Activated CD4-positive, alpha-beta memory T cell treated with anti-CD3 and anti-CD28 coated beads, Interleukin-2, amount 10 ng/mL, durations not matched to agents 7 days and 5 days (primary cell): Measurements from ENCODE around the gene SCUBE1. TPM values are rescaled to one million over a fixed set of nuclear protein-coding genes. Genes with fewer than 3 reads are reported as not detected.
"Not testable (repeated sequence)": the region's sequence is repeated elsewhere in the genome, so short reads cannot be mapped to it uniquely, and the experiment has no call there.

Experiments
- CTCF ChIA-PET: fragments of 350-600 bp; sonication (Branson Sonifier 250); formaldehyde crosslinking; loops from one replicate; lab custom pipeline; 2021; ENCODE audit warnings: antibody characterized with exemption, inconsistent platforms; lab: Charles Lee
- POLR2A ChIA-PET: fragments of 350-600 bp; sonication (Branson Sonifier 250); formaldehyde crosslinking; loops from one replicate; lab custom pipeline; 2021; ENCODE audit warnings: antibody characterized with exemption; lab: Charles Lee
- DNase-seq: peaks from one replicate; pipeline ENCODE4 v3.0.0-alpha.2; 2020
- H3K27ac Mint-ChIP-seq: one replicate; pipeline ENCODE4 v1.8.0; 2021; ENCODE audit warnings: mild to moderate bottlenecking, mixed read lengths
- H3K27me3 Mint-ChIP-seq: one replicate; pipeline ENCODE4 v1.8.0; 2021; ENCODE audit warnings: mixed read lengths
- H3K36me3 Mint-ChIP-seq: one replicate; pipeline ENCODE4 v1.8.0; 2021; ENCODE audit warnings: low read depth, mixed read lengths
- H3K4me1 Mint-ChIP-seq: one replicate; pipeline ENCODE4 v1.8.0; 2021; ENCODE audit warnings: mixed read lengths
- H3K4me3 Mint-ChIP-seq: one replicate; pipeline ENCODE4 v1.8.0; 2021; ENCODE audit warnings: mild to moderate bottlenecking, mixed read lengths
- H3K9me3 Mint-ChIP-seq: one replicate; pipeline ENCODE4 v1.8.0; 2021; ENCODE audit warnings: mixed read lengths
- total RNA-seq, 2 experiments: library from RNA; stranded (reverse); gene quantifications; one replicate each; pipeline ENCODE4 v1.2.3, GENCODE V29; 2021

SCUBE1 gene
- total RNA-seq, 2 experiments from 2014 or later, result 0.15 to 0.20 TPM

- DNase-seq, result no peak
- Mint-ChIP-seq H3K27ac (no peak overlapping the region), H3K36me3 (no peaks in the 10 kb centered on the region), H3K9me3 (no peaks in the 10 kb centered on the region), H3K4me1 (peaks cover 12% of the 10 kb centered on the region), H3K27me3 (no peaks in the 10 kb centered on the region), H3K4me3 (no peak overlapping the region)
- POLR2A ChIA-PET, result no interaction called here
- CTCF ChIA-PET, result interaction anchor here (1.3 kb wide), 1 partner anchor 18 kb away, joined by 3 read pairs; no protein-coding TSS in a partner anchor
Observed at GRCh38 chr22:43292630-43293018, 50.5 kb downstream of the SCUBE1 start.

- POLR2A ChIA-PET, result no interaction called here
- peaks cover 12% of the 10 kb centered on the region for H3K4me1 Mint-ChIP-seq
- DNase-seq, result no peak
- no peaks in the 10 kb centered on the region for H3K9me3 Mint-ChIP-seq
- H3K27me3 Mint-ChIP-seq, result no peaks in the 10 kb centered on the region
- H3K4me3 Mint-ChIP-seq, result no peak overlapping the region
- CTCF ChIA-PET, result no interaction called here
- H3K27ac Mint-ChIP-seq, result no peak overlapping the region
- H3K36me3 Mint-ChIP-seq, result no peaks in the 10 kb centered on the region
Observed at GRCh38 chr22:43291381-43291780, 51.8 kb downstream of the SCUBE1 start.

- Mint-ChIP-seq H3K4me1 (peaks cover 12% of the 10 kb centered on the region), H3K4me3 (no peak overlapping the region), H3K36me3 (no peaks in the 10 kb centered on the region), H3K9me3 (no peaks in the 10 kb centered on the region), H3K27me3 (no peaks in the 10 kb centered on the region), H3K27ac (no peak overlapping the region)
- no peak for DNase-seq
- ChIA-PET POLR2A (interaction anchor here (0.6 kb wide), 1 partner anchor 59 kb away, joined by 3 read pairs; no protein-coding TSS in a partner anchor), CTCF (no interaction called here)
Observed at GRCh38 chr22:43289976-43290721, 53.0 kb downstream of the SCUBE1 start.

GRCh38 chr22:43289531-43289963 lies 53.6 kb downstream of the SCUBE1 start:
- Mint-ChIP-seq H3K4me1 (peaks cover 12% of the 10 kb centered on the region), H3K36me3 (no peaks in the 10 kb centered on the region), H3K27ac (no peak overlapping the region), H3K9me3 (no peaks in the 10 kb centered on the region), H3K4me3 (no peak overlapping the region), H3K27me3 (no peaks in the 10 kb centered on the region)
- POLR2A ChIA-PET, result interaction anchor here (0.6 kb wide), 1 partner anchor 58 kb away, joined by 3 read pairs; no protein-coding TSS in a partner anchor
- DNase-seq, result no peak
- CTCF ChIA-PET, result no interaction called here

GRCh38 chr22:43288807-43289420 lies 54.3 kb downstream of the SCUBE1 start:
- H3K27ac Mint-ChIP-seq, result no peak overlapping the region
- H3K4me1 Mint-ChIP-seq, result peaks cover 12% of the 10 kb centered on the region
- ChIA-PET POLR2A (no interaction called here), CTCF (no interaction called here)
- H3K4me3 Mint-ChIP-seq, result no peak overlapping the region
- DNase-seq, result no peak
- no peaks in the 10 kb centered on the region for H3K36me3 Mint-ChIP-seq
- H3K9me3 Mint-ChIP-seq, result no peaks in the 10 kb centered on the region
- peaks cover 2% of the 10 kb centered on the region for H3K27me3 Mint-ChIP-seq

GRCh38 chr22:43288378-43288777 lies 54.8 kb downstream of the SCUBE1 start:
- Mint-ChIP-seq H3K27me3 (peaks cover 2% of the 10 kb centered on the region), H3K4me1 (peaks cover 12% of the 10 kb centered on the region), H3K36me3 (no peaks in the 10 kb centered on the region), H3K27ac (no peak overlapping the region), H3K4me3 (no peak overlapping the region), H3K9me3 (no peaks in the 10 kb centered on the region)
- ChIA-PET POLR2A (no interaction called here), CTCF (no interaction called here)
- DNase-seq, result no peak

- POLR2A ChIA-PET, result no interaction called here
- H3K4me1 Mint-ChIP-seq, result peaks cover 12% of the 10 kb centered on the region
Observed at GRCh38 chr22:43287441-43287840, 55.7 kb downstream of the SCUBE1 start.

GRCh38 chr22:43281394-43281793 lies 61.8 kb downstream of the SCUBE1 start:
- Mint-ChIP-seq H3K27me3 (peaks cover 4% of the 10 kb centered on the region), H3K9me3 (no peaks in the 10 kb centered on the region), H3K4me1 (peaks cover 2% of the 10 kb centered on the region), H3K27ac (no peak overlapping the region), H3K4me3 (no peak overlapping the region), H3K36me3 (no peaks in the 10 kb centered on the region)
- ChIA-PET CTCF (no interaction called here), POLR2A (no interaction called here)
- no peak for DNase-seq

More at GRCh38 chr22:43287441-43287840, 55.7 kb downstream of the SCUBE1 start:
- peaks cover 2% of the 10 kb centered on the region for H3K27me3 Mint-ChIP-seq
- H3K36me3 Mint-ChIP-seq, result no peaks in the 10 kb centered on the region
- no peaks in the 10 kb centered on the region for H3K9me3 Mint-ChIP-seq
- H3K4me3 Mint-ChIP-seq, result no peak overlapping the region
- no peak for DNase-seq
- H3K27ac Mint-ChIP-seq, result no peak overlapping the region
- CTCF ChIA-PET, result interaction anchor here (3.0 kb wide), 1 partner anchor 59 kb away, joined by 12 read pairs; no protein-coding TSS in a partner anchor

- H3K36me3 Mint-ChIP-seq, POLR2A ChIA-PET, H3K4me1 Mint-ChIP-seq, H3K4me3 Mint-ChIP-seq, H3K9me3 Mint-ChIP-seq, CTCF ChIA-PET, H3K27ac Mint-ChIP-seq, H3K27me3 Mint-ChIP-seq, DNase-seq: not testable (repeated sequence)
Observed at GRCh38 chr22:43280523-43280886, 62.7 kb downstream of the SCUBE1 start.

GRCh38 chr22:43279867-43280522 lies 63.2 kb downstream of the SCUBE1 start:
- no peak for DNase-seq
- H3K4me3 Mint-ChIP-seq, result no peak overlapping the region
- ChIA-PET CTCF (no interaction called here), POLR2A (no interaction called here)
- H3K9me3 Mint-ChIP-seq, result no peaks in the 10 kb centered on the region
- H3K4me1 Mint-ChIP-seq, result peaks cover 10% of the 10 kb centered on the region
- H3K27ac Mint-ChIP-seq, result no peak overlapping the region
- no peaks in the 10 kb centered on the region for H3K36me3 Mint-ChIP-seq
- peaks cover 6% of the 10 kb centered on the region for H3K27me3 Mint-ChIP-seq

GRCh38 chr22:43277987-43278601 lies 65.1 kb downstream of the SCUBE1 start:
- no peak overlapping the region for H3K4me3 Mint-ChIP-seq
- ChIA-PET CTCF (interaction anchor here (1.1 to 1.6 kb wide), 4 partner anchors 47 to 107 kb away, joined by 3 to 6 read pairs (median 4); no protein-coding TSS in a partner anchor), POLR2A (no interaction called here)
- no peak overlapping the region for H3K27ac Mint-ChIP-seq
- H3K4me1 Mint-ChIP-seq, result peaks cover 10% of the 10 kb centered on the region
- DNase-seq, result no peak
- peaks cover 4% of the 10 kb centered on the region for H3K27me3 Mint-ChIP-seq
- H3K36me3 Mint-ChIP-seq, result no peaks in the 10 kb centered on the region
- no peaks in the 10 kb centered on the region for H3K9me3 Mint-ChIP-seq

- Mint-ChIP-seq H3K36me3 (no peaks in the 10 kb centered on the region), H3K27me3 (peaks cover 2% of the 10 kb centered on the region), H3K9me3 (no peaks in the 10 kb centered on the region), H3K27ac (no peak overlapping the region), H3K4me3 (no peak overlapping the region), H3K4me1 (peaks cover 10% of the 10 kb centered on the region)
- CTCF ChIA-PET, result interaction anchor here (1.1 to 1.6 kb wide), 4 partner anchors 46 to 108 kb away, joined by 3 to 6 read pairs (median 4); no protein-coding TSS in a partner anchor
- POLR2A ChIA-PET, result no interaction called here
- DNase-seq, result no peak
Observed at GRCh38 chr22:43277091-43277490, 66.1 kb downstream of the SCUBE1 start.

- Mint-ChIP-seq H3K27ac (no peak overlapping the region), H3K4me1 (peaks cover 10% of the 10 kb centered on the region), H3K36me3 (no peaks in the 10 kb centered on the region), H3K9me3 (no peaks in the 10 kb centered on the region), H3K4me3 (no peak overlapping the region), H3K27me3 (peaks cover 2% of the 10 kb centered on the region)
- DNase-seq, result no peak
- ChIA-PET CTCF (interaction anchor here (0.9 to 1.0 kb wide), 3 partner anchors 45 to 110 kb away, joined by 3 read pairs; no protein-coding TSS in a partner anchor), POLR2A (no interaction called here)
Observed at GRCh38 chr22:43276321-43276720, 66.9 kb downstream of the SCUBE1 start.
